Astrocyte of the cerebellum (primary cell): Measurements from ENCODE around the gene CCL1.

Source experiments
- DNase-seq: peaks from one replicate; pipeline ENCODE4 v3.0.0-alpha.2; 2011; ENCODE audit warnings: low read depth
- H3K4me3 ChIP-seq: 2 replicates; pipeline ENCODE4 v1.5.1; 2011; ENCODE audit warnings: mild to moderate bottlenecking, low read depth, low read length, moderate library complexity
- CTCF ChIP-seq: IDR thresholded peaks from 2 replicates; pipeline ENCODE4 v1.5.1; 2012; ENCODE audit warnings: low read length, low read depth, moderate library complexity, mild to moderate bottlenecking; ENCODE audit errors: missing control alignments
- in situ Hi-C: cut with HindIII; loops from 2 replicates; pipeline ENCODE4 v1.10.0; 2017; ENCODE audit warnings: low sequenced_read_pairs

CCL1 gene

GRCh38 chr17:34393401-34393800 is 30.4 kb upstream of the CCL1 start:
- no peak for TF ChIP-seq CTCF
- H3K4me3 ChIP-seq = no peak overlapping the region
- no peak for DNase-seq
- in situ Hi-C loops = no loop called here

GRCh38 chr17:34391241-34391640 is 28.2 kb upstream of the CCL1 start:
- no peak for DNase-seq
- no peak overlapping the region for H3K4me3 ChIP-seq
- in situ Hi-C loops = no loop called here
- no peak for TF ChIP-seq CTCF

GRCh38 chr17:34390649-34391048 is 27.6 kb upstream of the CCL1 start:
- no peak overlapping the region for H3K4me3 ChIP-seq
- TF ChIP-seq CTCF = no peak
- in situ Hi-C loops = no loop called here
- DNase-seq = no peak

- no peak for TF ChIP-seq CTCF
- in situ Hi-C loops = no loop called here
- DNase-seq = no peak
- H3K4me3 ChIP-seq = no peak overlapping the region
These were observed 26.2 kb upstream of the CCL1 start for GRCh38 chr17:34389126-34389750.

- in situ Hi-C loops = no loop called here
- DNase-seq = no peak
- H3K4me3 ChIP-seq = no peak overlapping the region
- no peak for TF ChIP-seq CTCF
These were observed 24.5 kb upstream of the CCL1 start for GRCh38 chr17:34387566-34387965.

- no peak for TF ChIP-seq CTCF
- in situ Hi-C loops = no loop called here
- no peak for DNase-seq
- no peak overlapping the region for H3K4me3 ChIP-seq
These were observed 23.9 kb upstream of the CCL1 start for GRCh38 chr17:34386697-34387550.
